H9 (cell line): ENCODE results near the gene CBY3. TPM values are rescaled to one million over a fixed set of nuclear protein-coding genes. Genes with fewer than 3 reads are reported as not detected.

ENCODE experiments used
- total RNA-seq: library from RNA; stranded (reverse); gene quantifications from 2 replicates; pipeline ENCODE4 v1.2.1, GENCODE V29; 2021

CBY3 gene
- total RNA-seq, 1 experiment from 2014 or later: 0.50 TPM

Other genes starting within 250 kb of the CBY3 start
- gene RUFY1, start 130.5 kb downstream of the CBY3 start, total RNA-seq: 45.7 and 47.8 TPM in 2 replicates
- gene HNRNPH1, start 57.4 kb downstream of the CBY3 start, total RNA-seq: 1,042 and 1,066 TPM in 2 replicates
- 518 and 538 TPM in 2 replicates for gene CANX, start 17.9 kb upstream of the CBY3 start, total RNA-seq
- gene MAML1, start 51.8 kb upstream of the CBY3 start, total RNA-seq: 50.8 and 51.1 TPM in 2 replicates
- 3.7 and 4.5 TPM in 2 replicates for gene LTC4S, start 113.0 kb upstream of the CBY3 start, total RNA-seq
- 140 and 147 TPM in 2 replicates for gene MGAT4B, start 125.8 kb upstream of the CBY3 start, total RNA-seq
- gene SQSTM1, start 139.9 kb upstream of the CBY3 start, total RNA-seq: 144 and 147 TPM in 2 replicates
- 30.4 and 31.1 TPM in 2 replicates for gene MRNIP, start 177.8 kb upstream of the CBY3 start, total RNA-seq
- 57.0 and 62.1 TPM in 2 replicates for gene TBC1D9B, start 226.9 kb upstream of the CBY3 start, total RNA-seq